IPS-15b (cell line): ENCODE data around the gene AQP6.
"Not testable (repeated sequence)": the region's sequence is repeated elsewhere in the genome, so short reads cannot be mapped to it uniquely, and the experiment has no call there.

Source experiments
- H3K27me3 ChIP-seq: one replicate; pipeline ENCODE4 v1.6.1; 2013; ENCODE audit warnings: low read length; ENCODE audit not compliant: control insufficient read depth, insufficient read depth
- H3K36me3 ChIP-seq: one replicate; pipeline ENCODE4 v1.6.1; 2013; ENCODE audit warnings: low read length; ENCODE audit not compliant: control insufficient read depth, insufficient read depth
- H3K4me1 ChIP-seq: one replicate; pipeline ENCODE4 v1.6.1; 2013; ENCODE audit warnings: mild to moderate bottlenecking, low read length; ENCODE audit not compliant: control insufficient read depth, insufficient read depth
- H3K4me3 ChIP-seq: one replicate; pipeline ENCODE4 v1.5.1; 2013; ENCODE audit warnings: low read depth, low read length
- H3K9ac ChIP-seq: one replicate; pipeline ENCODE4 v1.6.1; 2013; ENCODE audit warnings: low read depth, mild to moderate bottlenecking, low read length
- H3K9me3 ChIP-seq: one replicate; pipeline ENCODE4 v1.6.1; 2013; ENCODE audit warnings: mild to moderate bottlenecking, low read length; ENCODE audit not compliant: control insufficient read depth, insufficient read depth

AQP6 gene

DNA sequence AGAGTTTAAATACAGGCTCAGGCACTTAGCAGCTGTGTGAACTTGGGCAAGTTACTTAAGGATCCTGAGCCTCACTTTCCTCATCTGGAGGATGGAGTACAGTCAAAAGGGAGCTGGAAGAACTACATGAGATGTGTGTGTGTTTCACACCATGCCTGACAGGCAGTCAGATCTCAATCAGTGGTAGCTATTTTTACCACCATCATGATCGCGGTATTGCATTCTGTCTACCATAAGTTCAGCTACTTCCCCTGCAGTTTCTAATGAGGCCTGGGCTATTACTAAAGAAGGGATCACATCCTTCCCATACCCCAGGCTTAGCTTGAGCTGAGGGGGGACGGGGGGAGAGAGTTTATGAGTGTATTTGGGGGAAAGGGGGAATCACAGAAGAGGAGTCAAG, 7.0 kb downstream of the AQP6 start:
- H3K36me3 ChIP-seq, result no peaks in the 10 kb centered on the region
- H3K27me3 ChIP-seq, result no peaks in the 10 kb centered on the region
- H3K4me3 ChIP-seq, result no peak overlapping the region
- H3K9me3 ChIP-seq, result no peaks in the 10 kb centered on the region
- H3K4me1 ChIP-seq, result peaks cover 5% of the 10 kb centered on the region
- H3K9ac ChIP-seq, result no peak overlapping the region

DNA sequence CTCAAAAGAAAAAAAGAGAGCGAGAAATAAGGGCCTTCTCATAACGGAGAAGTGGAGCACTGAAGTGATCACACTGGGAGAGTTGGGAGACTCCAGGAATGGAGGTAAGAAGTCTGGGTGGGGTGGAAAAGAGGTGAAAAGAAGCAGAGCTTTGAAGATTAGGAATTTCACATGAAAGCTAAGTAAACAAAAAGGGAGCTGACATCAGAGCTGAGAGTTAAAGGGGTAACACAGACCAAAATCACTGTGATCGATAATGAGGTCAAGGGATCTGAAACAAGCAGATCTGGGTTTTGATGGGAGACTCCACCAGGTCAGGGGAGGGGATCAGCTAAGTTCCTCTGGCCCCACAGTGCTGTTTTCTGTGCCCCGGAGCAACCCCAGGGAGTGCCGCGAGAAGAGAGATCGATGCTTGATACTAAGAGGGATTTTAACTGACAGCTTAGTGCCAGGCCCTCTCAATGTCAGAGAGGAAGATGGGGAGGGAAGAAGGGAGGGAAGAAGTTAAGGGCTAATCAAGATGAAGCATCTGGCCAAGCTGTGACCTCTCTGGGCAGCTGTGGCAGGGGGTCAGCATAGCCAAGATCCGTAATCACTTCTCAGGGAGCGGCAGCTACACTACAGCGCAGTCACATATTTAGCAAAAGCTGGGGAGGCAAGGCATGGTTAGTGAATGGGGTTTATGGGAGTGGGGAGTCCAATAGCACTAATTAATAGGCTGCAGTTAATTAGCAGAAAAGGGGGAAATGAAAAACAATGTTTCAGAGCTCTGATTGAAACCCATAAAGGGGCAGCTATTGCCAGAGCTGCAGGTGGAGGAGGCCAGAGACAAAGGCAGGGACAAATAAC, 8.0 kb downstream of the AQP6 start:
- Histone ChIP-seq H3K27me3 (no peaks in the 10 kb centered on the region), H3K9ac (no peak overlapping the region), H3K4me3 (no peak overlapping the region), H3K9me3 (no peaks in the 10 kb centered on the region), H3K36me3 (no peaks in the 10 kb centered on the region), H3K4me1 (peaks cover 5% of the 10 kb centered on the region)

GRCh38 chr12:49982246-49983087, 9.7 kb downstream of the AQP6 start:
- H3K36me3 ChIP-seq, result no peaks in the 10 kb centered on the region
- no peak overlapping the region for H3K4me3 ChIP-seq
- H3K27me3 ChIP-seq, result no peaks in the 10 kb centered on the region
- no peaks in the 10 kb centered on the region for H3K9me3 ChIP-seq
- H3K4me1 ChIP-seq, result peaks cover 5% of the 10 kb centered on the region
- H3K9ac ChIP-seq, result no peak overlapping the region

- no peaks in the 10 kb centered on the region for H3K36me3 ChIP-seq
- H3K27me3 ChIP-seq, result no peaks in the 10 kb centered on the region
- H3K4me1 ChIP-seq, result peaks cover 5% of the 10 kb centered on the region
- H3K9me3 ChIP-seq, result no peaks in the 10 kb centered on the region
- H3K4me3 ChIP-seq, result no peak overlapping the region
- no peak overlapping the region for H3K9ac ChIP-seq
These were observed 11.1 kb downstream of the AQP6 start for GRCh38 chr12:49983892-49984291.

GRCh38 chr12:49984476-49985359, 12.0 kb downstream of the AQP6 start:
- Histone ChIP-seq H3K36me3 (no peaks in the 10 kb centered on the region), H3K9me3 (no peaks in the 10 kb centered on the region), H3K4me3 (no peak overlapping the region), H3K27me3 (no peaks in the 10 kb centered on the region), H3K9ac (no peak overlapping the region), H3K4me1 (peaks cover 4% of the 10 kb centered on the region)

DNA sequence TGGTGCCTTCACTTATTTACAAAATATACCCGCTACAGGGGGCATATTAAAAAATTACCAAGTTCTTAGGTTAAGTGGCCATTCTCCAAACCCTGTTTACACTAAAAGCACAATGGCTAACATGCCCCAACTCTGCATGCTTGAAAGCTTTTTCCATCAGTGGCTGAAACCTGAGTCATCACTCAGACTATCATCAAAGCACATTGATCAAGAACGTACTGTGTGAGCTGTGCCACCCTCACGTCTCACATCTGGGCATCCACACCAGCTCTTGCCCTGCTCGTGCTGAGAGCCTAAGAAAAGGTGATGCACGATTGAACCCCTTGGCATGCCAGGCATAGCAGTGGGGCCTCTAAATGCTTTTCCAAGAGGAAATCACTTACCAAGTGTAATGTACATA, 13.2 kb downstream of the AQP6 start:
- Histone ChIP-seq H3K4me3 (no peak overlapping the region), H3K4me1 (peaks cover 4% of the 10 kb centered on the region), H3K27me3 (no peaks in the 10 kb centered on the region), H3K9me3 (no peaks in the 10 kb centered on the region), H3K36me3 (no peaks in the 10 kb centered on the region), H3K9ac (no peak overlapping the region)

GRCh38 chr12:49986476-49986875, 13.7 kb downstream of the AQP6 start:
- H3K36me3 ChIP-seq, H3K27me3 ChIP-seq: not testable (repeated sequence)

DNA sequence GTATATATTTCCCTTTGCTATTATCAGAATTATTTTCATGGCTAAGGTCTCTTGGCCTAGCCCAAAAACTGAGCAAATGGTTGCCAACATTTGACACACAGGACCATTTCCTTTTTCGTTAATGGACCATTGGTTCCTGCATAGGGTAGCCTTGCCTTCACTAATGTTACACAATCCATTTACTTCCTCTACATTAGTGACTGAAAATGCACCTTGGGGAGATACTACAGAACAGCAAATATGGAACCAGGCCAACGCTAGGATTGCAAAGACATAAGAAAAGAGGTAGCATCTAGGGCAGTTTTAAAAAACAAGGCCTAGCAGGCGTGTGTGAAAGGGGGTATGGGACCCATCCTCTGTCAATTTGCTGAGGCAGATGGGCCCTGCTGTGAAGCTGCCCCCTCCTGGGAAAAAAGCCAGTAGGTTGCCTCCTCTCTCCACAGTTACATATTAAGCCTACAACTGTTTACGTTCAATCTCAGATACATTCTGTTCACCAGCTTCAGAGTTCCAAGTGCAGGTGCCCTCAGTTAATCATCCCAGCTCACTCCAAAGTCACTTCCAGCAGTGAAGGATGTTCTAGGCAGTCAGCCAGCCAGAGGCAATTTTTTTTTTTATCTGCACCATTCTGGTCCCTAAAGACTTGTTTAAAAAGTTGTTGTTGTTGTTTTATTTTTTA, 15.0 kb downstream of the AQP6 start:
- Histone ChIP-seq H3K27me3 (no peaks in the 10 kb centered on the region), H3K9ac (no peak overlapping the region), H3K36me3 (peaks cover 8% of the 10 kb centered on the region), H3K4me3 (no peak overlapping the region), H3K9me3 (no peaks in the 10 kb centered on the region), H3K4me1 (peaks cover 4% of the 10 kb centered on the region)

More at GRCh38 chr12:49986476-49986875, 13.7 kb downstream of the AQP6 start:
- not testable (repeated sequence) for H3K4me1 ChIP-seq, H3K4me3 ChIP-seq, H3K9me3 ChIP-seq, H3K9ac ChIP-seq

- H3K9me3 ChIP-seq, H3K4me1 ChIP-seq, H3K4me3 ChIP-seq, H3K9ac ChIP-seq, H3K27me3 ChIP-seq: not testable (repeated sequence)
- H3K36me3 ChIP-seq, result peaks cover 13% of the 10 kb centered on the region
These were observed 16.7 kb downstream of the AQP6 start for GRCh38 chr12:49989400-49989799.

DNA sequence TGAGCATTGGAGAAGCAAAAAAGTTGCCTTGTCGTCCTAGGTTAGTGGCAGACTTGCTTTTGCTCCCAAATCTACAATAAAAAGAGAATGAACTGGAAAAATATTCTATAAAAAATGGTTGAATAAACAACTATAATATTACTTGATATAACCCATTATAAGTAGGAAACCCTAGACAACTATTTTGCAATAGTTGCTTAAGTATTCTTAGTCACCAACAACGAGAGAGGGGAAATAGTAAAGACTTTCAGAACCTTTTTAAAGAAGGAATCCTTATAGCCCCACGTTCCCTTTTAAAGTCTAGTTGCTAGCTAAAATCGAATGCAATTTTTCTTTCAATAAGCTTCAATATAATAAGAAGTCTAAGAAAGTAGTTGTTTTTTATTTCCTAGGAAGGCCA, 17.5 kb downstream of the AQP6 start:
- Histone ChIP-seq H3K36me3 (peaks cover 13% of the 10 kb centered on the region), H3K9ac (no peak overlapping the region), H3K27me3 (no peaks in the 10 kb centered on the region), H3K4me3 (no peak overlapping the region), H3K9me3 (no peaks in the 10 kb centered on the region), H3K4me1 (no peaks in the 10 kb centered on the region)

- Histone ChIP-seq H3K4me3 (no peak overlapping the region), H3K9me3 (no peaks in the 10 kb centered on the region), H3K9ac (no peak overlapping the region), H3K27me3 (no peaks in the 10 kb centered on the region), H3K4me1 (no peaks in the 10 kb centered on the region), H3K36me3 (peaks cover 17% of the 10 kb centered on the region)
These were observed 25.7 kb downstream of the AQP6 start for GRCh38 chr12:49998453-49998852.
